ENCODE results near the gene SCNN1G.

SCNN1G gene

DNA sequence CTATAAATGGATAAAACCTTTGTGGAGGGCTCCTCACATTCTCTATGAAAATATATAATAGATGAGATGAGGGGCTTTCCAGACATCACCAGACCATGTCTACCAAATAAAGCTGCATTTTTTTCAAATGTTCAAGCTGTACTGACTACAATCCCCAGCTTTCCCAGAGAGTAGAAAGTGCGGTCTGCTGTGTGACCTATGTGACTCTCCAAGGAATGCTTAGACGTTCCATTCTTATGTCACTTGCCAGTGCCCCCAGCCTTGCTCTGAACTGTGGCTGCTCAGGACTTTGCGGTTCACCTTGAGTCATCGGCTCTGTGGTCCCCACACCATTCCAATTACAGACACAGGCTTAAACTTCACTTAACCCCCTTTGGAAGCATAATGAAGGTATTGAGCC lies 71.8 kb downstream of the SCNN1G start:
- TF ChIP-seq, protein P1, sequence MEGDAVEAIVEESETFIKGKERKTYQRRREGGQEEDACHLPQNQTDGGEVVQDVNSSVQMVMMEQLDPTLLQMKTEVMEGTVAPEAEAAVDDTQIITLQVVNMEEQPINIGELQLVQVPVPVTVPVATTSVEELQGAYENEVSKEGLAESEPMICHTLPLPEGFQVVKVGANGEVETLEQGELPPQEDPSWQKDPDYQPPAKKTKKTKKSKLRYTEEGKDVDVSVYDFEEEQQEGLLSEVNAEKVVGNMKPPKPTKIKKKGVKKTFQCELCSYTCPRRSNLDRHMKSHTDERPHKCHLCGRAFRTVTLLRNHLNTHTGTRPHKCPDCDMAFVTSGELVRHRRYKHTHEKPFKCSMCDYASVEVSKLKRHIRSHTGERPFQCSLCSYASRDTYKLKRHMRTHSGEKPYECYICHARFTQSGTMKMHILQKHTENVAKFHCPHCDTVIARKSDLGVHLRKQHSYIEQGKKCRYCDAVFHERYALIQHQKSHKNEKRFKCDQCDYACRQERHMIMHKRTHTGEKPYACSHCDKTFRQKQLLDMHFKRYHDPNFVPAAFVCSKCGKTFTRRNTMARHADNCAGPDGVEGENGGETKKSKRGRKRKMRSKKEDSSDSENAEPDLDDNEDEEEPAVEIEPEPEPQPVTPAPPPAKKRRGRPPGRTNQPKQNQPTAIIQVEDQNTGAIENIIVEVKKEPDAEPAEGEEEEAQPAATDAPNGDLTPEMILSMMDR (IDR thresholded peaks at IDR 0.05; ENCODE audit: control insufficient read depth, extremely low read depth, insufficient read depth), result no peak
- no peak for DNase-seq (ENCODE audit: low read depth)

DNA sequence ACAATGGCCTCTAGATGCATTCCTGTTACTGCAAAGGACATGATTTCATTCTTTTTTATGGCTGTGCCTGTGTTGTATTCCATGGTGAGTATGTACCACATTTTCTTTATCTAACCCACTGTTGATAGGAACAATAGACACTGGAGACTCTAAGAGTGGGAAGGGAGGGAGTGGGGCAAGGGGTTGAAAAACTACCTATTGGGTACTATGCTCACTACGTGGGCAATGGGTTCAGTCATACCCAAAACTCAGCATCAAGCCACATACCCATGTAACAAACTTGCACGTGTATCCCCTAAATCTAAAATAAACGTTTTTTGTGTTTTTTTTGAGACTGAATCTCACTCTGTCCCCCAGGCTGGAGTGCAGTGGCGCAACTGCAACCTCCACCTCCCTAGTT lies 72.5 kb downstream of the SCNN1G start:
- TF ChIP-seq, protein P1 (IDR thresholded peaks at IDR 0.05; ENCODE audit: control insufficient read depth, extremely low read depth, insufficient read depth), result no peak
- no peak overlapping the region for H3K4me3 ChIP-seq (ENCODE audit: low read depth, low read length)
- DNase-seq (ENCODE audit: low read depth), result no peak

More for the DNA sequence above, 71.8 kb downstream of the SCNN1G start:
- no peak overlapping the region for H3K4me3 ChIP-seq (ENCODE audit: low read depth, low read length)

DNA sequence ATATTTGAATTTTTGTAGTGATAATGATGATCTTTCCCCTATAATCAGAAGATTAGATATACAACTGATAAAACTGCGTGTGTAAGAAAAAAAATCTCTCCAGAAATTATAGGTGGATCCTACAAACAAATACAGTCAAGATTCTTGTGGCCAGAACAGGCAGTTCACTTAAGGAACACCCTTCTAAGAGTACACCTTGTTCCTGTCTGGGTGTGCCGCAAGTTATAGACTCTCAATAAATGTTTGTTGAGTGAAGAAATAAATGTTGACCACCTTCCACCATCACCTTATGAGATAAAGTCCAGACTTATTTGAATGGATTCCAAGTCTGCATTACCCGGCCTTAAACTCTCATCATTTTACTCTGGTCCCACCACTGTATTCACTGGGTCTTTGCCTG lies 73.9 kb downstream of the SCNN1G start:
- TF ChIP-seq, protein P1 (IDR thresholded peaks at IDR 0.05; ENCODE audit: control insufficient read depth, extremely low read depth, insufficient read depth), result no peak
- no peak for DNase-seq (ENCODE audit: low read depth)
- H3K4me3 ChIP-seq (ENCODE audit: low read depth, low read length), result no peak overlapping the region

DNA sequence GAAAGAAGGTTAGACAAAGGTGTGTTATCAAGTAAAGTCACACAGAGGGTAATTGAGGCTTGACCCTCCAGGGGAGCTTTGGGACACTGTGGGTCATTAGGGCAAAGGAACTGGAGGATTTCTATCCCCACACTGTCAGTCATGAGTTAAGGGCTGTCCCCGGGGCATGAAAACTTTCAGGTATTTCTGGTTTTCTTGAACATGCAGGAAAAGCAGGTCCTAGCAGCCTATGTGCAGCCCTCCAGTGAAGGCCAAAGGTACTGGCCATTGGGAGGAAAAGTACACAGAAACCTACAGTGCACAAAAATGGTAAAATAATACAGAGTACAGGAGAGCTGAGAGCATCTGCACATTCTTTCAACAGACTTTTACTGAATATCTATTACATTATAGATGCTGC lies 75.1 kb downstream of the SCNN1G start:
- H3K4me3 ChIP-seq (ENCODE audit: low read depth, low read length), result no peak overlapping the region
- TF ChIP-seq, protein P1 (IDR thresholded peaks at IDR 0.05; ENCODE audit: control insufficient read depth, extremely low read depth, insufficient read depth), result no peak
- DNase-seq (ENCODE audit: low read depth), result peak; percentile 56

DNA sequence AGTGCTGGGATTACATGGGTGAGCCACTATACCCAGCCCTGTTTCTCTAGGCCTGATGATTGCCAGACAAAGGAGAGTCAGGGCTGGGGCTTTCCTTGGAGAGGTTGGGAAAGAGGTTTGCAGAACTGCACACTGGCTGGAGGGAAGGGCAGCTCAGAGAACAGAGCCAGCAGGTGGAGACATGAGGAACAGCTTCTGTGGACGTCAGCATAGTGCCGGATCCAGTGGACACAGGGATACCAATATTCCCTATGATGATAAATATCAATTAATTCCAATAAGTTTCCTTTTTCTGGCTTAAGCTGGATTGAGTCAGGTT lies 76.3 kb downstream of the SCNN1G start:
- TF ChIP-seq, protein P1 (IDR thresholded peaks at IDR 0.05; ENCODE audit: control insufficient read depth, extremely low read depth, insufficient read depth), result no peak
- no peak overlapping the region for H3K4me3 ChIP-seq (ENCODE audit: low read depth, low read length)

More for the DNA sequence above, 76.3 kb downstream of the SCNN1G start:
- DNase-seq (ENCODE audit: low read depth), result no peak
